HFF-Myc (cell line): ENCODE results near the gene SCT.
"Not testable (repeated sequence)": the region's sequence is repeated elsewhere in the genome, so short reads cannot be mapped to it uniquely, and the experiment has no call there.

Source experiments
- DNase-seq: peaks from one replicate; pipeline ENCODE4 v3.0.0-alpha.2; 2011; ENCODE audit warnings: low read depth; ENCODE audit errors: extremely low read depth
- H3K4me3 ChIP-seq: replicated peaks from 2 replicates; pipeline ENCODE4 v1.5.1; 2011; ENCODE audit warnings: low read depth, mild to moderate bottlenecking, control low read depth, low read length
- CTCF ChIP-seq: IDR thresholded peaks from 2 replicates; pipeline ENCODE4 v1.5.1; 2012; ENCODE audit warnings: mild to moderate bottlenecking, low read depth, low read length, control low read depth; ENCODE audit errors: missing control alignments

Gene SCT

GRCh38 chr11:655036-655726, 28.2 kb upstream of the SCT start:
- no peak overlapping the region for H3K4me3 ChIP-seq
- DNase-seq: no peak
- TF ChIP-seq CTCF: no peak

- DNase-seq, H3K4me3 ChIP-seq: not testable (repeated sequence)
These were observed 27.5 kb upstream of the SCT start for GRCh38 chr11:654444-654843.

- H3K4me3 ChIP-seq: no peak overlapping the region
- TF ChIP-seq CTCF: no peak
- no peak for DNase-seq
These were observed 26.9 kb upstream of the SCT start for GRCh38 chr11:653837-654236.

GRCh38 chr11:653136-653535, 26.2 kb upstream of the SCT start:
- DNase-seq, H3K4me3 ChIP-seq: not testable (repeated sequence)

GRCh38 chr11:650482-650881, 23.5 kb upstream of the SCT start:
- no peak overlapping the region for H3K4me3 ChIP-seq
- TF ChIP-seq CTCF: no peak
- DNase-seq: no peak

- DNase-seq, H3K4me3 ChIP-seq: not testable (repeated sequence)
These were observed 20.7 kb upstream of the SCT start for GRCh38 chr11:647672-648158.

- DNase-seq: no peak
- no peak overlapping the region for H3K4me3 ChIP-seq
- TF ChIP-seq CTCF: no peak
These were observed 19.2 kb upstream of the SCT start for GRCh38 chr11:646214-646613.

- no peak overlapping the region for H3K4me3 ChIP-seq
- TF ChIP-seq CTCF: no peak
- no peak for DNase-seq
These were observed 18.6 kb upstream of the SCT start for GRCh38 chr11:645536-645935.
